Stimulated activated naive CD8-positive, alpha-beta T cell treated with anti-CD3 and anti-CD28 coated beads, Interleukin-15, Interleukin-2, amounts not matched to agents 100 ng/mL and 50 ng/mL, for 24 hours (primary cell): ENCODE data around the gene RFX7.

Source experiments
- H3K27ac Mint-ChIP-seq: one replicate; pipeline ENCODE4 v1.8.0; 2021; ENCODE audit warnings: mild to moderate bottlenecking, mixed read lengths
- H3K27me3 Mint-ChIP-seq: one replicate; pipeline ENCODE4 v1.8.0; 2021; ENCODE audit warnings: mixed read lengths
- H3K36me3 Mint-ChIP-seq: one replicate; pipeline ENCODE4 v1.8.0; 2021; ENCODE audit warnings: low read depth, mixed read lengths
- H3K4me1 Mint-ChIP-seq: one replicate; pipeline ENCODE4 v1.8.0; 2021; ENCODE audit warnings: low read depth, mixed read lengths
- H3K4me3 Mint-ChIP-seq: one replicate; pipeline ENCODE4 v1.8.0; 2021; ENCODE audit warnings: mild to moderate bottlenecking, mixed read lengths
- H3K9me3 Mint-ChIP-seq: one replicate; pipeline ENCODE4 v1.8.0; 2021; ENCODE audit warnings: mixed read lengths

The RFX7 gene

DNA sequence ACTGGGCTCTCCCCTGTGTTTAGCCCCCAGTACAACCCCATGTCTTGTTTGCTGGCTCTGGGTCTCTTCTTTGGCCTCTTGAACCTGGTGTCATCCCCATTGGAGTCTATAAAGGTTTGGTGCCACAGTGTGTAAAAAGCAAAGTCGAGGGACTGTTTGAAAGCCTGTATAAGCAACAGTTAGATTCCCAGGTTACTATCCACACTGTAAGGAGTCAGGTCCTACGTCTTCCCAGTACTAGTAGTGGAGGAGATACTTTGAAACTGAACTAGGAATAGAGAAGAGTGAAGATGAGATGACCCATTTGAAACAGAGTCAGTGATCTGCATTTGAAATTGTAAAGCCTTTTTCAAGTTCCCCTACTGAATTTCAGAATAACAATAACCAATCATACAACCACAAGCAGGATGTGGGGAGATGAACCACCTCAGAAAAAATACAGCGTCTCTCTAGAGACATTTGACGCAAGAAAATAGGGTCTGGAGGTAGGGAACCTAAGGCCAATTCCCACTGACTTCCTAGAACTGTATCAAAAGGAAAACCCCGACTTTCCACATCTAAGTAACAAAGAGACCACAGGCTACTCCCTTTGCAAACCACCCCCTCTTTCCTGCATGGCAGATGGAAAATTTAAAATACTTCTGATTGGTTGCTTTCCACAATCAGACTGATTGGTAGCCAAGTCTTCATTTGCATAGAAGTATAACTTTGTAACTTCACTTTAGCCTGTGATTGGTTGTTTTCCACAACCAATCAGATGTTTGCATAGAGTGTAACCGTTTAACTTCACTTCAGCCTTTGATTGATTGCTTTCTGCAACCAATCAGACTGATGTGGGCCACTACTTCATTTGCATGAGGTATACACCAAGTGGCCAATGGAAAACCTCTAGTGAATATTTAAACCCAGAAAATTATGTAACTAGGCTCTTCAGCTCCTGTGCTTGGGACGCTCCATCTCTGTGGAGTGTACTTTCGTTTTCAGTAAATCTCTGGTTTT, 200.4 kb downstream of the RFX7 start:
- Mint-ChIP-seq H3K27ac (peak overlapping the region; percentile 95), H3K4me1 (peaks cover 62% of the 10 kb centered on the region), H3K27me3 (no peaks in the 10 kb centered on the region), H3K9me3 (peaks cover 24% of the 10 kb centered on the region), H3K4me3 (peak overlapping the region; percentile 61), H3K36me3 (peaks cover 19% of the 10 kb centered on the region)

DNA sequence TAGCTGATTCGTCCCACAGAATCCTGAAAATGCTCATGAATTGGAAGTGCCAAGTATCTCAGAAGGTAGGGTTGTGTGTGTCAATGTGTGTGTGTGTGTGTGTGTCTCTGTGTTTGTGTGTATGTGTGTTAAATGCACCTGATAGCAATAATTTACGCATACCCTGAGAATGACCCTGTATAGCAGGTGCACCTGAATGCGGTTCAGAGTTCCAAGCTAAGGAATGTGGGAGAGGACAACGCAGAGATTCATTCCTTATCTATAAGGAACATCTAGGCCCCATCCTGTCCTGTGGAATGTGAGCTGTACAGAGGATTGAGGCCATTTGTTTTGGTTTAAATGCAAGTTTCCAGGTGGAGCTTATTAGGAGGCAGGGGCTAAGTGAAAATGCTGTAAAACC, 201.2 kb downstream of the RFX7 start:
- peak overlapping the region; percentile 6 for H3K4me3 Mint-ChIP-seq

DNA sequence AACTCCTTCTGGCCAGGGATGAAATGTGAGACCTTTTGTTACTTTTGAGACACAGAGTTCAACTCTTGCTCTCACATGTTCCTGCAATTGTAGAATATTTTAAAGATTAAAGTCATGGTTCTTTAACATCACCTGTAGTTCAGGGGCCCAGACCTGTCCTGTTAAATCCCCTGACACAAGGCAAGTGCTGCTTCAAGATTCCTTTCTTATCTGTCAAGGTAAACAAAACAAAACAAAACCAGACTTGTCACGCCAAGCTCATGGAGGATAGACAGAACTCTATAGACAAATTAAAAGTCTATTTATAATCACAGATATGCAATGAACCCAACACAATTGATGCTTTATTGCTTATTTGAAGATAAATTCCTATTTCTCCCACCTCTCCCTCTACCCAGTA, 201.6 kb downstream of the RFX7 start:
- H3K4me1 Mint-ChIP-seq: peaks cover 73% of the 10 kb centered on the region
- H3K27ac Mint-ChIP-seq: peak overlapping the region; percentile 95
- no peaks in the 10 kb centered on the region for H3K27me3 Mint-ChIP-seq
- peaks cover 23% of the 10 kb centered on the region for H3K36me3 Mint-ChIP-seq
- peak overlapping the region; percentile 6 for H3K4me3 Mint-ChIP-seq
- peaks cover 20% of the 10 kb centered on the region for H3K9me3 Mint-ChIP-seq

More for the DNA sequence above, 201.2 kb downstream of the RFX7 start:
- Mint-ChIP-seq H3K36me3 (peaks cover 23% of the 10 kb centered on the region), H3K4me1 (peaks cover 70% of the 10 kb centered on the region), H3K9me3 (peaks cover 23% of the 10 kb centered on the region), H3K27me3 (no peaks in the 10 kb centered on the region), H3K27ac (peak overlapping the region; percentile 95)

DNA sequence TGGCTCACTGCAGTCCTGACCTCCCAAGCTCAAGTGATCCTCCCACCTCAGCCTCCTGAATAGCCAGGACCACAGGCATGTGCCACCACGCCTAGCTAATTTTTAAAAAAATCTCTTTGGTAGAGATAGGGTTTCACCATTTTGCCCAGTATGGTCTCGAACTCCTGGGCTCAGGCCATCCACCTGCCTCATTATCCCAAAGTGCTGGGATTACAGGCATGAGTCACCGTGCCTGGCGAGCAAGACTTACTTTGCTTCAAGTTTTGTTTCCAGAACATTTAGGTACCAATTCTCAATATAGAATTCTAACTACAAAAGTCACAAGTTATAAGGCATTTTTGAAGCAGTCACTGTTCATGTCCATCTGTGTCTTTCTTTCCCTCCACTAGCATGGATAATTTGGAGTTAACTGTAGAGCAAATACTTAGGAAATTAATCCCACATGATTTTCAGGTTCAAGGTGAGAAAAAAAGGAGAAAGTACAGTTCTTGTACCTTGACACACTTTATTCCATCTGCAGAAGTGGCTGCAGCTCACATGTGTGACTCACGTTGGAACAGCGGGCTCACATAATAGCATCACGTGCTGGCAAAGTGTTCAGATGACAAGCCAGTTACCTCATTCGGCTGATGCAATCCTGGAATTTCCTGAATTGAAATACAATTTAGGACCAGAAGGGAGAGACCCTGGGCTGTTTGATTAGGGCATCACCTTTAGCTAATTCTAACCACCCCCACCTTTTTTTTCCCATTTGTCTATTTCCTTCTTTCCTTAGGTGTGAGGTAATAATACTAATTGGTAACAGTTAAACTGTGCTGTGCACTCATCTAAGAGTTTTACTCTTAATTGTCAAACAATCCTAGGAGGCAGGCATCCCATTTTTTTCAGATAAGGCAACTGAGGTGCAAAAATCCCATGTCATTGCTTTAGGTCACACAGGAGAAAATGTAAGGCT, 203.3 kb downstream of the RFX7 start:
- H3K36me3 Mint-ChIP-seq: peaks cover 23% of the 10 kb centered on the region
- H3K27me3 Mint-ChIP-seq: no peaks in the 10 kb centered on the region
- H3K4me1 Mint-ChIP-seq: peaks cover 79% of the 10 kb centered on the region
- no peak overlapping the region for H3K4me3 Mint-ChIP-seq
- H3K9me3 Mint-ChIP-seq: peaks cover 19% of the 10 kb centered on the region
- peak overlapping the region; percentile 81 for H3K27ac Mint-ChIP-seq

DNA sequence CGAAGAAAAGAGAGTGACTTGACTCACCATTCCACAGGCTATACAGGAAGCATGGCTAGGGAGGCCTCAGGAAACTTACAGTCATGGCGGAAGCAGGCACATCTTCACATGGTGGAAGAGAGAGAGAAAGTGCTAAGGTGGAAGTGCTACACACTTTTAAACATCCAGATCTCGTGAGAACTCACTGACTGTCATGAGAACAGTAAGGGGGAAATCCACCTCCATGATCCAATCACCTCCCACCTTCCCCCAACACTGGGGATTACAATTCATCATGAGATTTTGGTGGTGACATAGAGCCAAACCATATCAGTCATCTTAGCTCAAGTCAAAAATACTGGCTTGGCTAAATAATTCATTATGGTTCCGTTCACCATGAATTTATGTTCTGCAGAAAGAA, 205.0 kb downstream of the RFX7 start:
- Mint-ChIP-seq H3K27ac (peak overlapping the region; percentile 96), H3K4me3 (peak overlapping the region; percentile 27), H3K4me1 (peaks cover 77% of the 10 kb centered on the region), H3K9me3 (peaks cover 11% of the 10 kb centered on the region), H3K27me3 (no peaks in the 10 kb centered on the region), H3K36me3 (peaks cover 18% of the 10 kb centered on the region)

DNA sequence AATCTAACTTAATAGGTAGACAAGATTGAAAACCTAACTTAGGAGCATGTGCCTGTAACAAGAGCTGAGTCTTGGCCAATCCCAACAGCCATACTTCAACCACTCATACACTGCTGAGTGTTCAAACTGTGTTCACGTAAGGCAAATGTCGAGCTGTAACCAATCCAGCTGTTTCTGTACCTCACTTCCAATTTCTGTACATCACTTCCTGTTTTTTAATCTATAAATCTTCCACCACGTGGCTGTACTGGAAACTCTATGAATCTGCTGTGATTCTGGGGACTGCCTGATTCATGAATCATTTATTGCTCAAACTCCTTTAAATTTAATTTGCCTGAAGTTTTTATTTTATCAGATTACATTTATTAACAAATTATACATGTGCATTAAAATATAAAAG, 205.7 kb downstream of the RFX7 start:
- Mint-ChIP-seq H3K27ac (peak overlapping the region; percentile 59), H3K4me3 (no peak overlapping the region), H3K9me3 (peaks cover 10% of the 10 kb centered on the region), H3K27me3 (no peaks in the 10 kb centered on the region), H3K4me1 (peaks cover 70% of the 10 kb centered on the region), H3K36me3 (peaks cover 11% of the 10 kb centered on the region)
